ENCODE data around the gene KCTD2.
"Not testable (repeated sequence)": the region's sequence is repeated elsewhere in the genome, so short reads cannot be mapped to it uniquely, and the experiment has no call there.

KCTD2 gene

GRCh38 chr17:75020331-75021110 lies 26.5 kb upstream of the KCTD2 start:
- no peak for DNase-seq

GRCh38 chr17:75024686-75025397 lies 22.2 kb upstream of the KCTD2 start:
- DNase-seq = no peak

DNA sequence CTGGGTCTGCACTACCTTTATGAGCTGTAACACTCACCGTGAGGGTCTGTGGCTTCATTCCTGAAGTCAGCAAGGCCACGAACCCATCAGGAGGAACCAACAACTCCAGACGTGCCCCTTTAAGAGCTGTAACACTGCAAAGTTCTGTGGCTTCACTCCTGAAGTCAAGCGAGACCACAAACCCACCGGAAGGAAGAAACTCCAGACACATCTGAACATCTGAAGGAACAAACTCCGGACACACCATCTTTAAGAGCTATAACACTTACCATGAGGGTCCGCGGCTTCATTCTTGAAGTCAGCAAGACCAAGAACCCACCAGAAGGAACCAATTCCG lies 21.7 kb upstream of the KCTD2 start:
- not testable (repeated sequence) for DNase-seq

- not testable (repeated sequence) for DNase-seq
Measured at GRCh38 chr17:75026650-75027049, 20.4 kb upstream of the KCTD2 start.

GRCh38 chr17:75030161-75030560 lies 16.9 kb upstream of the KCTD2 start:
- no peak for DNase-seq

- DNase-seq = no peak
Measured at GRCh38 chr17:75031972-75032719, 14.9 kb upstream of the KCTD2 start.

- no peak for DNase-seq
Measured at GRCh38 chr17:75032720-75033280, 14.2 kb upstream of the KCTD2 start.

DNA sequence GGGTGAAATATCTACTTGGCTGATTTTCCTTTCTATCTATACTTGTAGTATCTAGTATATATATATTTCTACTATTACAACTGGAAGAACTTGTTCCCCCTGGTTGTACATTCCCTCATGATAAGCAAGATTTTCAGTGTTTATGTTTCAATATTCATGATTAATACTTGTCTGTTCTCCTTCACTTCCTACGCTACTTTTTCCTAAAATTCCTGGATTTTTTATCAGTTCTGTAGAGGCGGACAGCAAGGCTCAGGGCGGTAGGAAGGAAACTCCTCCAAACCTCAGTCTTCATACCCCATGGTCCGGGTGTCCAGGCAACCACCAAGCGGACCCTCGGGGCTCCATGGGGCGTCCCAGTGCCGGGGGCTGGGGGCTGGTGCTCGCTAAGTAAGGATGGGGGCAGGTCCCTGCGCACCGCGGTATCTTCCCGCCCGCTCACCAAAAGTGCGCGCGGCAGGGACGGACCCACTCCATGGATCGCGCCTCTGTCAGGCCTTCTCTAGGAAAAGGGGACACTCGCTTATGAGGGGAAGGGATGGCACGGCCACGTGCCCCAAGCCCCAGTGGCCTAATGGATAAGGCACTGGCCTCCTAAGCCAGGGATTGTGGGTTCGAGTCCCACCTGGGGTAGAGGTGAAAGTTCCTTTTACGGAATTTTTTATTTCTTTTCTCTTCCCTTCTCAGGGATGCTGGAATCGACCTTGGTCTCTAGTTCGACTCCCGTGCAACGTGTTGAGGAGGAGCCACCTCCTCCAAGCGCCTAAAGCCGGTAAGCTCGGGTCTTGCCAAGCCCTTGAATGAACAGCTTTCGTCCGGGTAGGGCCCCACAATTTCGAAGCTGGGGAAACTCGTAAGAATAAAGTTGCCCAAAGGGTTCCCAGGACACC lies 13.4 kb upstream of the KCTD2 start:
- DNase-seq = no peak

GRCh38 chr17:75034236-75034908 lies 12.7 kb upstream of the KCTD2 start:
- DNase-seq = no peak

- DNase-seq = no peak
Measured at GRCh38 chr17:75036643-75037268, 10.3 kb upstream of the KCTD2 start.

DNA sequence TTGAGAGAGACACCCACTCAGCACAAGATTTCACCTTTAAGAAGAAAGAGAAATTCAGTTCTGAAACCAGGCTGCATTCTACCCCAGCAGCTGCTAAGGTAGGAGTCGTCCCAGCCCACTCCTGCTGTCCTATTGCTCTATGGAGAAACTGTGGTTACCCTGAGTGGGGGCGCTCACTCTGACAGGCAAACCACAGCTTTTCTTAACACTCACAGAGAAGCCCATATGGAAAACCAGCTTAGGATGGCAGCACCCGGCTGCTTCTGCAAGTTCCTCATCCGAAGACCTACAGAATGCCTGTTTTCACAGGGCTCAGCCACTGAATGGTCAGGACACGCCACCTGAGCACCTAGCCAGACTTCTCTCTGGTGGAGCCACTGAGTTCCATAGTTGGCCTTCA lies 7.8 kb upstream of the KCTD2 start:
- no peak for DNase-seq

DNA sequence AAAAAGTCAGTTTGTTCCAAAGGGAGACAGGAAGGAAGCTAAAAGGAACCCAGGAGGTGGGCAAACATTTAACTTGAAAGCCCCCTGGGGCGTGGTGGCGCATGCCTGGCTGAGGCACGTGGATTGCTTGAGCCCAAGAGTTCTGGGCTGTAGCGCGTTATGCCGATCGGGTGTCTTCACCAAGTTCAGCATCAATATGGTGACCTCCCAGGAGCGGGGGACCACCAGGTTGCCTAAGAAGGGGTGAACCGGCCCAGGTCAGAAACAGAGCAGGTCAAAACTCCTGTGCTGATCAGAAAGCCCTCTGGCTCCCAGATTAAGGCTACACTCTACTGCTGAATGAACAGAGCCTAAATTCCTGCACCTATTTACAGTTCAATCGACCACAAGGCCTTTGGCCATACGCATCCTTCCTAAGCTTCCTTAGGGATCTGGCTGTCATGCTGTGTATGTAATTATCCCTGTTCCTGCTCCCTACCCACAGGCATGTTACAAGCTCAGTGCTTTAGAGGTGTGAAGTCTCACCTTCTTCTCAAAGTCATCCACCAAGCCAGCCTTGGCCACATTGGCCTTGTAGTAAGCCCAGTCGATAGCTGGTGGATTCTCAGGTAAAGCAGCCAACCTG lies 5.3 kb upstream of the KCTD2 start:
- DNase-seq = no peak

- not testable (repeated sequence) for DNase-seq
Measured at GRCh38 chr17:75043789-75044188, 3.2 kb upstream of the KCTD2 start.

- no peak for DNase-seq
Measured at GRCh38 chr17:75044716-75045115, 2.3 kb upstream of the KCTD2 start.

GRCh38 chr17:75045946-75046406 lies 1.0 kb upstream of the KCTD2 start:
- DNase-seq = not testable (repeated sequence)

DNA sequence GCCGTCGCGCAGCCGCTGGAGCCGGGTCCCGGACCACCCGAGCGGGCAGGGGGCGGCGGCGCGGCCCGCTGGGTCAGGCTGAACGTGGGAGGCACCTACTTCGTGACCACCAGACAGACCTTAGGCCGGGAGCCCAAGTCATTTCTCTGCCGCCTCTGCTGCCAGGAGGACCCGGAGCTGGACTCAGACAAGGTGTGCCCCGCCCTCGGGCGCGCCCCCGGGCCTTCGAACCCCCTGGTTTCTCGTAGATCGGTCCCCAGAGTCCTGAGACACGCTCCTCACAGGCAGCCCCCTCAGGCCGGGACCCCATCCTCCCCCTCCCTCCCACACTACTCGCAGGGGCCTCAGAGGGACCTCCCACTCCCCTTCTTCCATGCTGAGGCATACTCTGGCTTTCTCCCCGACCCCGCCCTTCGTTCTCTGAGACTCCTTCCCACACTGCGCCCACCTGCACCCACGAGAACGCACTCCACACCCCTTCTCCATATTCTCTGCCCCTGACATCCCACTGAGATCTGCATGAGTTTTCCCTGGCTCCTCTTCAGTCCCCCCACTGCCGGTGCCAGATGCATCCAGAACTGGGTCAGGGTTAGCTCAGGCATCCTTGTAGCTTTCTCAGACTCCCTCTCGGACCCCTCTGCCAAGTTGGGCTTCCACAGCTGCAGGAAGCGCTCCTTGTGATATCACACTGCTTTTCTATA lies 523 bp downstream of the KCTD2 start:
- no peak for DNase-seq

DNA sequence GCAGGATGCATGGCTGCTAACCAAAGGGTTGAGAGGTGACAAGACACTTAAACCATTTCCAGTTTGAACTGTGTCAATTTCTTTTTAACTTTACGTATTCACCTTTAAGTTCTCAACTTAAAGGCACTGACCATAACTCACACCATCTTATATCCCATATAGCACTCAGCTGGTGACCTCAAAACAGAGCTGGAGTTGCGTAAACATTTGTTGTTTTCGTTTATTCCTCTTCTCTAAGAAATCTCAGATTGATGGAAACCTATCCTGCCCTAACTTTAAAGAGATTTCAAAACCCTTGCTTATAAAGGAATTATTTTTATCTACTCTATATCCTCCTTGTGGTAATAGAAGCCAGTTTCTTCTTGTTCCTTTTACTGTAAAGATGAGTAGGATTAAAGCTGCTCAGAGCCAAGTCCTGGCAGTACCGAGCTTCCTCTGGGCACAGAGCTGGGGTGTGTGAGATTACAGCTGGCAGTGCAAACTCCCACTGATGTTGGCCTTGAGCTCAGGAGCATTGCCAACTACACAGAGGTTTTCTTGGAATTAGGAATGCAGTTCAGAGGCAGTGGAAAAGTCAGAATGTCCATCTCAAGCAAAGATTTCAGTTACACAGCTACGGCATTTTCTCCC lies 1.3 kb downstream of the KCTD2 start:
- no peak for DNase-seq

DNA sequence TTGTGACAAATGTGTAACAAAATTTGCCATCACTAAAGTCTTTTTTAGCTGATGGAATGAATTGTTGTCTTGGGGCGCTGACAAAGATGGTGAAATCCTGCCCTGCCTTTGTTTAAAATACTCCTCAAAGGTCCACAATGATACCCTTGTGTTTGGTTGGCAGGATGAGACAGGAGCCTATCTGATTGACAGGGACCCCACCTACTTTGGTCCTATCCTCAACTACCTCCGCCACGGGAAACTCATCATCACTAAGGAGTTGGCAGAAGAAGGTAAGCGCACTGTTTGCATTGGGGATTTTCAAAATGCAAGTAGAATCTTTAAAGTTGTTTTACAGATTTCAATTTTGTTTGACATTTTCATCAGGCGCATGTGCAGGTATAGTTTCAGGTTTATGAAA lies 2.0 kb downstream of the KCTD2 start:
- DNase-seq = no peak

DNA sequence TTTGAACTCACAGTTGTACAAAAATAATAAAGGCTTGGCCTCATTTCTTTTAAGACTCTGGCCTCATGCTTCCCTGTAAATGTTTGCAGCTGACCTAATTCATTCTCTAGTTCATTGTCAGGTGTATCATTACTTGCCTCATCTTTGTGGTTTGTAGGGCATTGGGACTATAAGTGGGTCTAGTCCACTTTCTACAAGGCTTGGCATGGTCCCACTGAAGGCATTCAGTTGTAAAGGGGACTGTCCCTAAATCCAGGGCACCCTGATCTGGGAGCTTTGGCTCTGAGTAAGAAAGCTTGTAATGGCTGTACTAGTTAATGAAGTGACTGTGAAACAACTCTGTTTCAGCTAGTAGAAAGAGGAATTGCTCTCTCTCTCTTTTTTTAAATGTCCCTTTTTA lies 2.7 kb downstream of the KCTD2 start:
- no peak for DNase-seq

DNA sequence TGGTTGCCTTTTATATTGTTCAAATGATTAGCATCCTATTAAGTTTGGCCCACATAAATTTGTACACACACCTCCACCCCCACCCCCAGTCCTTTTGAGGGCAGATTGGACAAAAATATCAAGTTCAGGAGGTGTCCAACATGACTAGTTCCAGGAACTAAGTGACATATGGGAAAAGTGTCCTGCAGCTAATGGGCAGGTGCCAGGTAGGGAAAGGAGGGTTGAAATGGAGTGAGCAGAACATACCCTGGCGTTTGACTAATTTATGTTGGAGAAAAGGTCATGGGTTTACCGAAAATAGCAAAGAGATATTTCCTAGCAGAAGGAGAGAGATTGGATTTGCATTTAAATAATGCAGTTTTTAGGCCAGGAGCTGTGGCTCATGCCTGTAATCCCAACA lies 4.9 kb downstream of the KCTD2 start:
- DNase-seq = no peak

All from SIG-M5 (cell line).